Activated naive CD4-positive, alpha-beta T cell treated with anti-CD3 and anti-CD28 coated beads, Interleukin-2, amount 50 U/mL, for 72 hours (primary cell): ENCODE data around the gene ATG13. TPM values are rescaled to one million over a fixed set of nuclear protein-coding genes. Genes with fewer than 3 reads are reported as not detected.

Source experiments
- ATAC-seq, 2 donors: fragments of 150-1000 bp; cut with Tn5 transposase; 2 replicates each; pipeline ENCODE4 v1.10.0; 2021; ENCODE audit warnings: mild to moderate bottlenecking in 2 of 2, moderate library complexity in 2 of 2
- DNase-seq, 2 donors: peaks; one replicate each; pipeline ENCODE4 v3.0.0; 2021 to 2022; ENCODE audit warnings: low spot score in 2 of 2
- H3K27ac Mint-ChIP-seq, 2 donors: one replicate each; pipeline ENCODE4 v1.8.0; 2022; ENCODE audit warnings: mild to moderate bottlenecking in 2 of 2, mixed read lengths in 2 of 2
- H3K36me3 Mint-ChIP-seq, 2 donors: one replicate each; pipeline ENCODE4 v1.8.0; 2022; ENCODE audit warnings: mixed read lengths in 2 of 2
- H3K9me3 Mint-ChIP-seq, 2 donors: one replicate each; pipeline ENCODE4 v1.8.0; 2022; ENCODE audit warnings: mixed read lengths in 2 of 2
- total RNA-seq, 2 donors: library from RNA; stranded (reverse); gene quantifications; one replicate each; pipeline ENCODE4 v1.2.3, GENCODE V29; 2022

The ATG13 gene
- total RNA-seq, 2 donors from 2014 or later = 54.0 to 99.9 TPM

DNA sequence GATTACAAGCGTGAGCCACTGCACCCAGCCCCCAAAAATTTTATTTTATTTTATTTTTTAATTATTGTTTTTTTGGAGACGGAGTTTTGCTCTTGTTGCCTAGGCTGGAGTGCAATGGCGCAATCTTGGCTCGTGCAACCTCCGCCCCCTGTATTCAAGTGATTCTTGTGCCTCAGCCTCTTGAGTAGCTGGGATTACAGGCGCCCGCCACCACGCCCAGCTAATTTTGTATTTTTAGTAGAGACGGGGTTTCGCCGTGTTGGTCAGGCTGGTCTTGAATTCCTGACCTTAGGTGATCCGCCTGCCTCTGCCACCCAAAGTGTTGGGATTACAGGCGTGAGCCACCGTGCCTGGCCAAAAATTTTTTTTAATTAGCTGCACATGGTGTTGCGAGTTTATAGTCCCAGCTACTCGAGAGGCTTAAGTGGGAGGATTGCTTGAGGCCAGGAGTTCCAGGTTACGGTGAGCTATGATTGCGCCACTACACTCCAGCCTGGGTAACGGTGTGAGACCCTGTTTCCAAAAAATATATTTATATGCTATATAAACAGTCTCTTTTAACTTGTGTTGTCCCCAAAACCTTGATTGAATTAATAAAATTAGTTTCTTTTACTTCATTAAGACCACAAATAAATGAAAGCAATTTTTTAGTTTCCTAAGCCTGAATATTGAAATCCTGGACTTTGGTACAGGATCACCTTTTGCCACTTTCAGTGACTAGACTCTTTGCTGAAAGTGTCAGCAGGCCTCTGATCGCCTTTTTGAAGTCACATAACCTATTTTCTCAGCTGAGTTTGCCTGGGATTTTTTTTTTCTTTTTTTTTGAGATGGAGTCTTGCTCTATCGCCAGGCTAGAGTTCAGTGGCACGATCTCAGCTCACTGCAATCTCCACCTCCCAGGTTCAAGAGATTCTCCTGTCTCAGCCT lies 16.2 kb downstream of the ATG13 start:
- Mint-ChIP-seq H3K9me3 (no peaks in the 10 kb centered on the region), H3K27ac (no peak overlapping the region), H3K36me3 (no peaks in the 10 kb centered on the region)
- no peak for DNase-seq
- no peak for ATAC-seq

DNA sequence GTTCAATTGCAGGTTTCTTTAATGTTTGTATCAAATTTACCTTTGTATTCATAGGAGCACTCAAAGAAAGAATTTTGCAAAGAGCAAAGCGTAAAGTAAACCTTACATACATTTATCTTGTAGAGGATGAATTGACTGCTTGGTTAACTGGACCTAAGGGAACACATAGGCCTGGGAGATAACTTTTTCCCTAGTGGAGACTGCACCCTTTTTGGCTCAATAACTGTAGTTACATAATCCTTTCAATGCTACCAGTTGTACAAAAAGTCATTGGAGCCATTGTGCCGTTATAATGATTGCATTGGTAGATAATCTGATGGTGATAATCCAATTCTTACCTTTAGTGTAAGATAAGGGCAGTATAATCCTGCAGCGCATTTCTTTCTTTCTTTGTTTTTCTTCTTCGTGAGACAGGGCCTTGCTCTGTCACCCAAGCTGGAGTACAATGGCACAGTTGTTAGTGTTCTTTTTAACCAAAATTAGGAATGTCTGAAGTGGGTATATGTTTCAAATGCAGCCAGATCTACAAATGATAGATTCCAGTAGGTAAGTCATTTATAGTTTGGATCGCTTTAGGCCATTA lies 18.3 kb downstream of the ATG13 start:
- DNase-seq (no peak), ATAC-seq (no peak)
- no peak overlapping the region for H3K27ac Mint-ChIP-seq
- H3K9me3 Mint-ChIP-seq = no peaks in the 10 kb centered on the region
- no peaks in the 10 kb centered on the region for H3K36me3 Mint-ChIP-seq

DNA sequence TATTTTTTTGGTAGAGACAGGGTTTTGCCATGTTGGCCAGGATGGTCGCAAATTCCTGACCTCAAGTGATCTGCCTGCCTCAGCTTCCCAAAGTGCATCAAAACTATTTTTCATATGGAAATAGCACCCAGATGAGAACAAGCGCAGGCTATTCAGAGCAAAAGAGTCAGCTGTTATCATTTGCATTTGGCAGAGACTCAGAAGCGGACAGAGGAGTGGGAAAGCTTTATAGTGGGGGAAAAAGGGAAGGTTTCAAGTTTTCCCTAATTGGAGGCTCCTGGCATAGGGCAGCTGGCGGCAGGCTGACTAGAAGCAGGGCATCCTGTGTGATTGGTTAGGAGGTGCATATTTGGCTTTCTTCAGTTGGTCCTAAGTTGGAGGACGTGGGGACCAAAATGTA lies 20.2 kb downstream of the ATG13 start:
- ATAC-seq (no peak), DNase-seq (no peak)
- Mint-ChIP-seq H3K27ac (no peak overlapping the region), H3K36me3 (peaks cover 0 to 9% of the 10 kb centered on the region in 2 donors), H3K9me3 (peaks cover 0 to 1% of the 10 kb centered on the region in 2 donors)

DNA sequence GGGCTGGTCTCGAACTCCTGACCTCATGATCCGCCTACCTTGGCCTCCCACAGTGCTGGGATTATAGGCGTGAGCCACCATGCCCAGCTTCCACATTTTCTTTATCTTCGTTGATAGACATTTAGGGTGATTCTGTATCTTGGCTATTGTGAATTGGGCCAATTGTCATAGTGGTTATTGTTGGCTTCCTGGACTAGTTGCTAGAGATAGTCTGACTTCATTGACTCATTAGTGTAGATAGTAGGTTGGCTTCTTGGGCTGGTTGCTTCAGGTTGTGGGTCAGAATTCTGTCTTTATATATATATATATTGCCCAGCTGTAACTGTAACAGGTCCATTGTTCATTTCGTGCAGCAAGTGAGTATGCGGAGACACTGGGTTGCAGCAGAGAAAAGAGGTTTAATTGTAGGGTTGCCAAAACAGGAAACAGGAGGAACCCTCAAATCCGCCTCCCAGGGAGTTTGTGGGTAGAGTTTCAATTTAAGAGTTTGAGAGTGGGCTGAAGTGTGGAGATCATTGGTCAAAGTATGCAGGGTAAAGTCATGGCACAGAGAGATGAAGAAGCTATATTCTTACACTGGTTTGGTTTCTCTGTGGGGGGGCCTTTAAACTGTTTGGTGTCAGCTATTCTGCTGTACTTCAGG lies 22.0 kb downstream of the ATG13 start:
- DNase-seq (no peak), ATAC-seq (no peak)
- H3K36me3 Mint-ChIP-seq = peaks cover 0 to 20% of the 10 kb centered on the region in 2 donors
- peaks cover 0 to 4% of the 10 kb centered on the region in 2 donors for H3K9me3 Mint-ChIP-seq
- peak overlapping the region; percentile 13 to 53 for H3K27ac Mint-ChIP-seq

DNA sequence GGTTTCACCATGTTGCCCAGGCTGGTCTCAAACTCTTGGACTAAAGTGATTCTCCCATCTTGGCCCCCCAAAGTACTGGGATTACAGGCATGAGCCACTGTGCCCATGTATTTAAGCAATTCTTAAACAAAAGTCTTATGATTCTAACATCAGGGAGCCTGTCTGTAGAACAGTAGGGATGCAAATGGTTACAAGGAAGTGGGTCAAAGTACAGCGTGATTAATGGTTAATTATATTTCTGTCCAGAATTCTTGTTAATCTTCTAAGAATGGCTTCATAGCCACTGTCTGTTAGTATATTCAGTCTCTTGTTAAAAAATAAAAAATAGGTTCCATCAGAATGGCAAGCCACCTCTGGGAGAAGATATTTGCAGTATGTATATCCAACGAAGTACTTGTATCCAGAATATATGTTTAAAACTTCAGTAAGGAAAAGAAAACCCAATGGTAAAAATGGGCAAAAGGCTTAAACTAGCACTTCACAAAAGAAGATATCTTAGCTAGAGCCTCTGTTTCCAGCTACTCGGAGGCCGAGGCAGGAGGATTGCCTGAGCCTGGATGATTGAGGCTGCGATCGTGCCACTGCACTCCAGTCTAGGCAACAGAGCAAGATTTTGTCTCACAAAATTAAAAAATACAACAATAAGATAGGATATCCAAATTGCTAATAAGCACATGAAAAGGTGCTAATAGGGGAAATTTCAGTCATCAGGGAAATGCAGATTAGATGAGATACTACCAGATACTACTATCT lies 22.9 kb downstream of the ATG13 start:
- peaks cover 0 to 20% of the 10 kb centered on the region in 2 donors for H3K36me3 Mint-ChIP-seq
- no peak for ATAC-seq

DNA sequence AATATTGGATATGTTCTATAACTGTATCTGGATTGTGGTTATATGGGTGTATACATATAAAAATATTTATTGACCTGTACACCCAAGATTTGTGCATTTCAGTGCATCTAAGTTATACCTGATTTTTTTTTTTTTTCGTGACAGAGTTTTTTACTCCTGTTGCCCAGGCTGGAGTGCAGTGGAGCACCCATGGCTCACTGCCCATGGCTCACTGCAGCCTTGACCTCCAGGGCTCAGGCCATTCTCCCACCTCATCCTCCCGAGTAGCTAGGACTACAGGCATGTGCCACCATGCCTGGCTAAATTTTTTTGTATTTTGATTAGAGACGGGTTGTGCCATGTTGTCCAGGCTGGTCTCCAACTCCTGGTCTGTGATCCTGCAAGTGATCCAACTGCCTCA lies 24.3 kb downstream of the ATG13 start:
- H3K36me3 Mint-ChIP-seq = peaks cover 0 to 20% of the 10 kb centered on the region in 2 donors
- peaks cover 0 to 4% of the 10 kb centered on the region in 2 donors for H3K9me3 Mint-ChIP-seq
- no peak for DNase-seq
- no peak for ATAC-seq
- H3K27ac Mint-ChIP-seq = no peak overlapping the region

More for the DNA sequence above, 22.9 kb downstream of the ATG13 start:
- peaks cover 0 to 4% of the 10 kb centered on the region in 2 donors for H3K9me3 Mint-ChIP-seq
- no peak overlapping the region for H3K27ac Mint-ChIP-seq
- no peak for DNase-seq

DNA sequence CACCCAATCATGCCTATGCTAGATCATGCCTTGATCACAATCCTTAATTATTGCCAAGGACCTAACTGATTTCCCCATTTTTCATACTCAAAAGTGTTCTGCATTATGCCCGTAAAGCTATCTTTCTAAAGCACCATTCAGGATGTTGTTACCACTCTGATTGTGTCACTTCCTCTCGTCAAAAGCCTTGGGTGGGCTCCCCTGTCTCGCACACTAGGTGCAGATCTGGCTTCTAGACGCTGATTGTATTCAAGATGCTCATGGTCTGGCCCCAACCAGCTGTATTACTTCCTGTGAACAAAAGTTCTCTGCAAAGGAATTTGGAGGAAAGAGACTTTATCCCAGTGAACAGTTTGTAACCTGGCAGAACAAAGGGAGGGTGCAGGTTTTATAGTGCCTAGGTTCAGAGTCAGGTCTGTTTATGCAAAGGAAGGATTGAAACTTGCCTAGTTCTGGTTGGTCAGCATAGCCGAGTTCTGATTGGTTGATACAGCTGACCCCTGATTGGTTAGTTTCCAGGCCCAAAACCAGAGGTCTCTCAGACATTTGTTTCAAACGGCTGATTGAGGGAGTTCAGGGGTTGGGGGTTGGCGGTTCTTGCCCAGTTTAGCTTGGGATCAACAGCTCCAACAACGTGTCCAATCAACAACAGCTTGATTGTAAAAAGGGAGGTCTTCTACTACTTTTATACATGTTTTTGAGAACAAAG lies 25.4 kb downstream of the ATG13 start:
- DNase-seq (no peak), ATAC-seq (no peak)
- no peak overlapping the region for H3K27ac Mint-ChIP-seq
- H3K9me3 Mint-ChIP-seq = peaks cover 0 to 4% of the 10 kb centered on the region in 2 donors
- H3K36me3 Mint-ChIP-seq = peaks cover 0 to 20% of the 10 kb centered on the region in 2 donors

DNA sequence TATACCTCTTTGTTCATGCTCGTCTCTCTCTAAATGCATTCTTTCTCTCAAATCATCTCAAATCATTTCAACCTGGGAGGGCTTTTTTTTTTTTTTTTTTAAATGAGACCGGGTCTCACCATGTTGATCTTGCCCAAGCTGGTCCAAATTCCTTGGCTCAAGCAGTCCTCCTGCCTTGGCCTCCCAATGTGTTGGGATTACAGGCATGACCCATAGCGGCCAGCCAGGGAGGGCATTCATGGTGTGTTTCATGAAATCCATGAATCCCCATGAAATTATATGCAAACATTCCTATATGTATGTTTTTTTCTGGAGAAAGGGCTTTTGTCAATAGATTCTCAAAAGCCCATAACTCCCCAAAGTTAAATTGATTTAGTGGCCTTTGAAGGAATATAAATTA lies 26.2 kb downstream of the ATG13 start:
- ATAC-seq (no peak), DNase-seq (no peak)
- Mint-ChIP-seq H3K27ac (peak overlapping the region in 1 of 2 donors; percentile 25), H3K36me3 (peaks cover 0 to 20% of the 10 kb centered on the region in 2 donors), H3K9me3 (peaks cover 0 to 4% of the 10 kb centered on the region in 2 donors)

DNA sequence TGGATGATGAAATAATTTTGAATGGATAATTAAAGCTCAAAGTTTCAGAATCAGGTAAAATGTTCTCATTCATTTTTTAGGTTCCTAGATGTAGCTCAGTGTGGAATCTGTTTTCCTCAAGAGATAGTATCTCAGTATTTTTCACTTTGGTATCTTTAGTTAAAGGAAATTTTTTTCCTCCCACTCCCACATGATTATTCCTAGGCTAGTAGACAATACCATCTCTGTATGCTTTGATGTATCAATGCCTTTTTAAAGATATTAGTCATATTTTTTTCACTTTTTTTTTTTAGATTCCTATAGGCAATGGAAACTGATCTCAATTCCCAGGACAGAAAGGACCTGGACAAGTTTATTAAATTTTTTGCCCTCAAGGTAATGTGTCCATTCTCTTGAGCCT lies 26.6 kb downstream of the ATG13 start:
- peaks cover 0 to 20% of the 10 kb centered on the region in 2 donors for H3K36me3 Mint-ChIP-seq
- no peak overlapping the region for H3K27ac Mint-ChIP-seq
- H3K9me3 Mint-ChIP-seq = peaks cover 0 to 4% of the 10 kb centered on the region in 2 donors
- ATAC-seq (no peak), DNase-seq (no peak)

DNA sequence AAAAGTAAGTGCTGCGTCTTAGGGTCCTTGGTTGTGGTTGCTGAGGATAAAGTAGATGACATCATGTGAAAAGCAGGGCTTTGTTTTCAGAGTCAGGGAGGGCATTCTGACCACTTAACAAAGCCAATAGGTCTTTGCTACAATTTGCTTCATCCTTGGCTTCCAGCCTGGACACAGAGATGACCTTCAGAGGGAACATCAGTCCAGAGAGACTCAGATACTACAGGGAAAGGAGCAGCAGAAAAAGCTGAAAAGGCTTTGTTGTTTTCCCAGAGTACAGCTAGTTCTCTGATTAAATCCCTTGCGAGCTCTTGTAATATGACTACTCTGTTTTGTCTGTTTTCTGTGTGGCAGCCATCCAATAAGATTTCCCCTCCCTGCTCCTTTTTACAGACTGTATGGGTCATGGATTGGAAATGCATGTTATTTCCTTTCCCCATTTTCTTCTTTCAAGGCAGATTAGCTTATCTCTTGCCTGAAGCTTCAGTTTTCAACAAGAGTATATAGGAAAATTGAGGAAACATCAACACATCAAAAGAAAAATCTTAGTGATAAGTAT lies 31.9 kb downstream of the ATG13 start:
- Mint-ChIP-seq H3K36me3 (no peaks in the 10 kb centered on the region), H3K27ac (no peak overlapping the region), H3K9me3 (no peaks in the 10 kb centered on the region)
- ATAC-seq = no peak
- DNase-seq = no peak

DNA sequence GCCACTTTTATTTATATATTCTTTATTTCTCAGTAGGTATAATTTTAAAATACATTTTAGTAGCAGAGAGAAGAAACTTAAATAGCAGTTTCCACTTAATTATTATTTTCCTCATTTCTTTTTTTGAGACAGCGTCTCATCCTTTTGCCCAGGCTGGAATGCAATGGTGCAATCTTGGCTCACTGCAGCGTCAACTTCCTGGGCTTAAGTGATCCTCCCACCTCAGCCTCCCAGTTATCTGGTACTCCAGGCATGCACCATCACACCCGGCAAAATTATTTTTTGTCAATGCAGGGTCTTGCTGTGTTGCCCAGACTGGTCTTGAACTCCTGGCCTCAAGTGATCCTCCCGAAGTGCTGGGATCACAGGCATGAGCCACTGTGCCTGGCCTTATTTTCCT lies 38.3 kb downstream of the ATG13 start:
- peaks cover 0 to 9% of the 10 kb centered on the region in 2 donors for H3K36me3 Mint-ChIP-seq
- no peaks in the 10 kb centered on the region for H3K9me3 Mint-ChIP-seq
- no peak for DNase-seq
- H3K27ac Mint-ChIP-seq = no peak overlapping the region
- no peak for ATAC-seq

DNA sequence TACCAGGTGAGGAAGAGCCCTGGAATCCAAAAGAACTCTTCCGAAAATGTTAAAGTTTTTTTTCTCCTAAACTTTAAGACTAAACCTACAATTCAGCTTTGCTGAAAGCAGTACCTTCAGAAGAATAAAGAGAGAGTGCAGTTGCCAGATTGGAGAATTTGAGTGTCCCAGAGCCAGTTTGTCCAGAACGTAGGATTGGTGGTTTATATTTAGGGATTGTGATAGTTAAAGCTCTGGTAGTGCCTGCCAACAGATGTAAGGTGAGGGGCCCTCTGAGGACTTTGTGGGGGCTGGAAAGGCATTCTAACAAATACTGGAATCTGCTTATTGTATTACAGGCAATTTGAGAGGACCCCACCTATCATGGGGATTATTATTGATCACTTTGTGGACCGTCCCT lies 39.8 kb downstream of the ATG13 start:
- H3K9me3 Mint-ChIP-seq = no peaks in the 10 kb centered on the region
- ATAC-seq (no peak), DNase-seq (no peak)
- H3K36me3 Mint-ChIP-seq = peaks cover 0 to 9% of the 10 kb centered on the region in 2 donors
- peak overlapping the region in 1 of 2 donors; percentile 78 for H3K27ac Mint-ChIP-seq

DNA sequence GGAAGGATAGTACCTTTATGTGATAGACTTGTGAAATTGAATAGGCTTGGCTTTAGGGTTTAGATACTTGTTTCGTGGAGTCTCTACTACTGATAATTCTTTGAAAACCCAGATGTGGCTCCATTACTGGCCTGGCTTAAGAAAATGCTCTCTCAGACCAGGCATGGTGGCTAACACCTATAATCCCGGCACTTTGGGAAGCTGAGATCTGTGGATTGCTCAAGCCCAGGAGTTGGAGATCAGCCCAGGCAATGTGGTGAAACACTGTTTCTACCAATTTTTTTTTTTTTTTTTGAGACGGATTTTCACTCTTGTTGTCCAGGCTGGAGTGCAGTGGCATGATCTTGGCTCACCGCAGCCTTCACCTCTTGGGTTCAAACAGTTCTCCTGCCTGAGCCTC lies 40.9 kb downstream of the ATG13 start:
- DNase-seq (no peak), ATAC-seq (no peak)
- H3K9me3 Mint-ChIP-seq = no peaks in the 10 kb centered on the region
- peak overlapping the region in 1 of 2 donors; percentile 78 for H3K27ac Mint-ChIP-seq
- H3K36me3 Mint-ChIP-seq = peaks cover 0 to 9% of the 10 kb centered on the region in 2 donors

DNA sequence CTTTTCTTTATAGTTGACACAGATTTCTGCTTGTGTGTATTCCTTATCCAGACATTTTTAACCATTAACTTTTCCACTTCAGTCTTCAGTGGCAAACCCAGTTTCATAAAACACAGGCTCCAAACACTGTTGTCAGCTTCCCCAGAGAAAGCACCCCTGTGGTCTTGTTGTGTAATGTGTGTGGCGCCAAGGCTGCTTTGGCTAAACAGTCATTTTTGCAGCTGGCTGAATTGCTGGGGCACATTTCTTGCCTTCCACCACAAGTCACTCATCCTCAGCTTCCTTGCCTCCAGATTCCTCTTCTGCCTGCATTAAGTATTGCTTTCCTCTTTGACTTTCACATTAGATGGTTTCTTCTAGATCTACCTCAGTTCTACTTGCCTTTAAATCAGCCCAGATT lies 42.6 kb downstream of the ATG13 start:
- DNase-seq (no peak), ATAC-seq (no peak)
- H3K36me3 Mint-ChIP-seq = peaks cover 0 to 9% of the 10 kb centered on the region in 2 donors
- peak overlapping the region in 1 of 2 donors; percentile 78 for H3K27ac Mint-ChIP-seq
- H3K9me3 Mint-ChIP-seq = no peaks in the 10 kb centered on the region

DNA sequence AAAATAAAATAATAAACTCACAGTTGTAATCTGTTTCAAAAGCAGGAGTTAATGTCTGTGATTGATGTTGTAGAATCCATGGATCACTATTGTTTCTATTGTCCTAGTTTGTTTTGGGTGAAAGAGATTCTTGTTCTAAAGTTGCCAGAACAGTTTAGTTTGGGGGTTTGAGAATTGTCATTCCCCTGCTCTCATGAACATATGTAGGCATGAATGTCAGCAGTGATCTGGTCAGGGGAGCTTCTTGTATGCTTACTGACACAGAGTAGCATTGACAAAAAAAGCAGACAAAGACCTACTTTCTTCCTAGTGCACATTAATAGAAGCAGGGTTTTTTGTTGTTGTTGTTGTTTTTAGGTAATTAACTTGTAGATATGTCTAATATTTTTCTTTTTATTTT lies 44.5 kb downstream of the ATG13 start:
- Mint-ChIP-seq H3K36me3 (peaks cover 0 to 9% of the 10 kb centered on the region in 2 donors), H3K9me3 (no peaks in the 10 kb centered on the region), H3K27ac (no peak overlapping the region)
- ATAC-seq = no peak
- DNase-seq = no peak

DNA sequence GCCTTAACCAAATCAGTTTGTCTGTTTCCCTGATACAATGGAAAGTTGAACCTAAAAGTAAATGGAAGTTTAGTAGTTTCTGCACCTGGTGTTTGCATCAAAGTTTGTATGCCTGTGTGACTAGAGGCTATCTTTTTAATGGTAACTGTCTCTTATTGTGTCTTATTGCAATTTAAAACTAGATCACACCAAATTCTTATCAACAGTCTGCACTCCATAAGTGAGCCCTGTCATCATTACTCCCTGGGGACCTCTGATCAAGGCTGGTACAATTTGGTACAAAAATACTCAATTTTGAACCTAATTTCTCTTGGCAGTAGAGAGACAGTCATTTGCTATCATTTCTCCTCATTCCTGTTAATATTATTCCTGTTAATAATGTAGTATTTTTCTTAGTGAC lies 45.0 kb downstream of the ATG13 start:
- peak overlapping the region in 1 of 2 donors; percentile 29 for H3K27ac Mint-ChIP-seq
- peaks cover 0 to 9% of the 10 kb centered on the region in 2 donors for H3K36me3 Mint-ChIP-seq
- H3K9me3 Mint-ChIP-seq = no peaks in the 10 kb centered on the region
- ATAC-seq (no peak), DNase-seq (no peak)
